Type B pancreatic cell (in vitro differentiated cells): Measurements from ENCODE around the gene LILRB3. TPM values are rescaled to one million over a fixed set of nuclear protein-coding genes. Genes with fewer than 3 reads are reported as not detected.

Experiments
- DNase-seq: peaks from one replicate; pipeline ENCODE4 v3.0.0; 2021; ENCODE audit warnings: mixed read lengths; ENCODE audit not compliant: unreplicated experiment; ENCODE audit errors: extremely low spot score
- H3K27ac Mint-ChIP-seq: 2 replicates; pipeline ENCODE4 v1.8.0; 2021; ENCODE audit warnings: mild to moderate bottlenecking, mixed read lengths
- H3K27me3 Mint-ChIP-seq: 2 replicates; pipeline ENCODE4 v1.8.0; 2021; ENCODE audit warnings: mixed read lengths
- H3K36me3 Mint-ChIP-seq: 2 replicates; pipeline ENCODE4 v1.8.0; 2021; ENCODE audit warnings: mixed read lengths
- H3K4me1 Mint-ChIP-seq: one replicate; pipeline ENCODE4 v1.8.0; 2021; ENCODE audit warnings: mixed read lengths; ENCODE audit not compliant: unreplicated experiment
- H3K4me3 Mint-ChIP-seq: 2 replicates; pipeline ENCODE4 v1.8.0; 2021; ENCODE audit warnings: mild to moderate bottlenecking, mixed read lengths
- H3K9me3 Mint-ChIP-seq: 2 replicates; pipeline ENCODE4 v1.8.0; 2021; ENCODE audit warnings: mixed read lengths
- total RNA-seq: library from RNA; stranded (reverse); gene quantifications from 2 replicates; pipeline ENCODE4 v1.2.1, GENCODE V29; 2021; ENCODE audit warnings: low replicate concordance
- TF ChIP-seq, protein P1 (sequence below): fragments of 200-600 bp; sonication (generic); conservative IDR thresholded peaks from 2 replicates; pipeline ENCODE4 v1.5.0; 2021; ENCODE audit warnings: antibody characterized with exemption, mild to moderate bottlenecking

The LILRB3 gene
- total RNA-seq, 1 donor from 2014 or later, result not detected

DNA sequence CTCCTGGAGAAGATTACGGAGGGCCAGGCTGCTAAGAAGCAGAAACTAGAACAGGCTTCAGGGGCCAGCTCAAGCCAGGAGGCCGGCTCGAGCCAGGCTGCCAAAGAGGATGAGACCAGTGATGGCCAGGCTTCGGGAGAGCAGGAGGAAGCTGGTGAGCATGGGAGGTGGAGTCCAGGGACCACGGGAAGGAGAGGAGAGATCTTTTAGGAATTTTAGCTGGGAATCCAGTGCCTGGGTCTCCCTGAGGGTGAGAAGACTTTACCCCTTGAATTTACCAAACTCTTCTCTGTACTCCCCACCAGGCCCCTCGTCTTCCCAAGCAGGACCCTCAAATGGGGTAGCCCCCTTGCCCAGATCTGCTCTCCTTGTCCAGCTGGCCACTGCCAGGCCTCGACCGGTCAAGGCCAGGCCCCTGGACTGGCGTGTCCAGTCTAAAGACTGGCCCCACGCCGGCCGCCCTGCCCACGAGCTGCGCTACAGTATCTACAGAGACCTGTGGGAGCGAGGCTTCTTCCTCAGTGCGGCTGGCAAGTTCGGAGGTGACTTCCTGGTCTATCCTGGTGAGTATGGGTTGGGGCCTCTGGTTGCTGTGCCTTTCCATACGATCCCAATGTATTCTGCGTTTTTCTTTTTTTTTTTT lies 30.9 kb downstream of the LILRB3 start:
- DNase-seq, result no peak
- Mint-ChIP-seq H3K27ac (peak overlapping the region; percentile 87), H3K4me1 (peaks cover 7% of the 10 kb centered on the region), H3K9me3 (no peaks in the 10 kb centered on the region), H3K36me3 (peaks cover 5% of the 10 kb centered on the region), H3K4me3 (peak overlapping the region; percentile 97), H3K27me3 (no peaks in the 10 kb centered on the region)
- TF ChIP-seq, protein P1, sequence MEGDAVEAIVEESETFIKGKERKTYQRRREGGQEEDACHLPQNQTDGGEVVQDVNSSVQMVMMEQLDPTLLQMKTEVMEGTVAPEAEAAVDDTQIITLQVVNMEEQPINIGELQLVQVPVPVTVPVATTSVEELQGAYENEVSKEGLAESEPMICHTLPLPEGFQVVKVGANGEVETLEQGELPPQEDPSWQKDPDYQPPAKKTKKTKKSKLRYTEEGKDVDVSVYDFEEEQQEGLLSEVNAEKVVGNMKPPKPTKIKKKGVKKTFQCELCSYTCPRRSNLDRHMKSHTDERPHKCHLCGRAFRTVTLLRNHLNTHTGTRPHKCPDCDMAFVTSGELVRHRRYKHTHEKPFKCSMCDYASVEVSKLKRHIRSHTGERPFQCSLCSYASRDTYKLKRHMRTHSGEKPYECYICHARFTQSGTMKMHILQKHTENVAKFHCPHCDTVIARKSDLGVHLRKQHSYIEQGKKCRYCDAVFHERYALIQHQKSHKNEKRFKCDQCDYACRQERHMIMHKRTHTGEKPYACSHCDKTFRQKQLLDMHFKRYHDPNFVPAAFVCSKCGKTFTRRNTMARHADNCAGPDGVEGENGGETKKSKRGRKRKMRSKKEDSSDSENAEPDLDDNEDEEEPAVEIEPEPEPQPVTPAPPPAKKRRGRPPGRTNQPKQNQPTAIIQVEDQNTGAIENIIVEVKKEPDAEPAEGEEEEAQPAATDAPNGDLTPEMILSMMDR, result no peak

DNA sequence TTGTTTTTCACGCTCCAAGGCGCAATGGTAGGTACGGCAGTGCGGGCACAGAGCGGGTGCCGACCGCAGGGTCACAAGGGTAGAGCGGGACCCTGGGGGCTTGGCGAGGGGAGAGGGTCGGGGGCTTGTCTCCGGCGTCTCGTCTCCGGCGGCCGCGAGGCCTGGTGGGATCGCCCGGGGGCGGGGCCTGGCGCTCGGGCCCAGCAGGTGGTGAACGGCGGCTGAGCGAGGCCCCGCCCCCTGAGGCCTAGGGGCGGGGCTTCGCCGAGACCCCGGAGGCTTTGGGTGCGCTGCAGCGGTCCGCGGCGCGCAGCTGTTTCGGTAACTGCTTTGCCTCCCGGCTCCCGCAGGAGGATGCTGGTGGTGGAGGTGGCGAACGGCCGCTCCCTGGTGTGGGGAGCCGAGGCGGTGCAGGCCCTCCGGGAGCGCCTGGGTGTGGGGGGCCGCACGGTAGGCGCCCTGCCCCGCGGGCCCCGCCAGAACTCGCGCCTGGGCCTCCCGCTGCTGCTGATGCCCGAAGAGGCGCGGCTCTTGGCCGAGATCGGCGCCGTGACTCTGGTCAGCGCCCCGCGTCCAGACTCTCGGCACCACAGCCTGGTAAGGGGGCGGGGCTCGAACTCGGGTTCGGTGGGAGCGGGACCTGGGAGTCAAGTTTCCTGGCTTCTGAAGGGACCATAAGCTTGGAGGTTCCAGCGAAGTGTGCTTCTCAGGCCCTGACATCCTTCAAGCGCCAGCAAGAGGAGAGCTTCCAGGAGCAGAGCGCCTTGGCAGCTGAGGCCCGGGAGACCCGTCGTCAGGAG lies 31.6 kb downstream of the LILRB3 start, which contains the start of gene TSEN34:
TSS of gene TSEN34 (plus strand) at position 298 of the 800 bp plus-strand sequence. CDS start at position 355, 57 bp downstream.
- peaks cover 7% of the 10 kb centered on the region for H3K4me1 Mint-ChIP-seq
- H3K36me3 Mint-ChIP-seq, result peaks cover 8% of the 10 kb centered on the region
- no peaks in the 10 kb centered on the region for H3K9me3 Mint-ChIP-seq
- H3K27ac Mint-ChIP-seq, result peak within 1 kb of the TSS; percentile 100
- H3K27me3 Mint-ChIP-seq, result no peaks in the 10 kb centered on the region
- peak; percentile 93 for DNase-seq
- TF ChIP-seq, protein P1, result no peak
- peak within 1 kb of the TSS; percentile 97 for H3K4me3 Mint-ChIP-seq

GRCh38 chr19:54190503-54191010 lies 32.2 kb downstream of the LILRB3 start:
- peak overlapping the region; percentile 100 for H3K27ac Mint-ChIP-seq

GRCh38 chr19:54189735-54190502 lies 32.9 kb downstream of the LILRB3 start:
- Mint-ChIP-seq H3K27ac (peak overlapping the region; percentile 100), H3K27me3 (no peaks in the 10 kb centered on the region), H3K4me3 (peak overlapping the region; percentile 97), H3K36me3 (peaks cover 8% of the 10 kb centered on the region), H3K9me3 (no peaks in the 10 kb centered on the region), H3K4me1 (peaks cover 7% of the 10 kb centered on the region)
- DNase-seq, result peak; percentile 99
- TF ChIP-seq, protein P1, result no peak

More at GRCh38 chr19:54190503-54191010, 32.2 kb downstream of the LILRB3 start:
- TF ChIP-seq, protein P1, result no peak
- Mint-ChIP-seq H3K4me1 (peaks cover 7% of the 10 kb centered on the region), H3K4me3 (peak overlapping the region; percentile 97), H3K36me3 (peaks cover 7% of the 10 kb centered on the region), H3K9me3 (no peaks in the 10 kb centered on the region), H3K27me3 (no peaks in the 10 kb centered on the region)
- DNase-seq, result peak; percentile 99

DNA sequence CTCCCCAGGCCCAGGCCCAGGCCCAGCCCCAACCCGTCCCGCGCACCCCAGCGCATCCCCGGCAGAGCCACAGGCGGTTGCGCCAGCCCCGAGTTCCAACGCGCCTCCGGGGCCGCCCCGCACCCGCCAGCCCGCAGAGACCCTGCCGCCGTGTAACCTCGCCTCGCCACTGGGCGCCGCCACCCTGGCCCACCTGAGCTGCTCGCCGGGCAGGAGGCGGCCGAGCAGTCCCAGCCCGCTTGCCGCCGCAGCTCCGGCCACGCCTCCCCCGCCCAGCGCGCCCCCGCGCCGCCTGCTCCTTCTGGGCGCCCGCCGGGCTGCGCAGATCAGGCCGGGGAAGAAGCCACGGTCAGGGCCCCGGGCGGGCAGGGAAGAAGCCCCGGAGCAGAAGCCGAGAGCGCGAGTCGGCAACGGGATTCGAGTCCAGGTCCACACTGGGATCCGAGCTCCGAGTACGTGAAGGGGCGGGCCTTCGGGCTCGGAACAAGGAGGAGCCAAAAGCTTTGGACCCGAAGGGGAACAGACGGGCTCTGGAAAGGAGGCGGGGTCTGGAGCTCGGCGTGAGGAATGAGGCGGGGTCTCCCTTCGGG lies 33.6 kb downstream of the LILRB3 start, which contains the start of gene MBOAT7:
TSS of gene MBOAT7 (minus strand) at position 436 of the 590 bp plus-strand sequence. CDS start 1,072 bp downstream, outside the sequence.
- H3K27me3 Mint-ChIP-seq, result no peaks in the 10 kb centered on the region
- no peaks in the 10 kb centered on the region for H3K9me3 Mint-ChIP-seq
- peaks cover 8% of the 10 kb centered on the region for H3K36me3 Mint-ChIP-seq
- peak within 1 kb of the TSS; percentile 97 for H3K4me3 Mint-ChIP-seq
- peak within 1 kb of the TSS; percentile 100 for H3K27ac Mint-ChIP-seq
- TF ChIP-seq, protein P1, result peak; percentile 44
- no peak for DNase-seq
- peaks cover 7% of the 10 kb centered on the region for H3K4me1 Mint-ChIP-seq
